Measurements from ENCODE around the gene ID4.
"Not testable (repeated sequence)": the region's sequence is repeated elsewhere in the genome, so short reads cannot be mapped to it uniquely, and the experiment has no call there.

Gene ID4

GRCh38 chr6:19849196-19849595, 12.0 kb downstream of the ID4 start:
- H3K9ac ChIP-seq (ENCODE audit: low read length), result no peak overlapping the region
- H3K4me3 ChIP-seq (ENCODE audit: low read length), result no peak overlapping the region
- no peaks in the 10 kb centered on the region for H3K27me3 ChIP-seq (ENCODE audit: control insufficient read depth, insufficient read depth, low read length)
- H3K27ac ChIP-seq (ENCODE audit: low read length), result no peak overlapping the region
- peaks cover 8% of the 10 kb centered on the region for H3K4me1 ChIP-seq (ENCODE audit: control insufficient read depth, low read depth, low read length)
- H3K36me3 ChIP-seq (ENCODE audit: control insufficient read depth, low read depth, low read length), result no peaks in the 10 kb centered on the region
- no peaks in the 10 kb centered on the region for H3K9me3 ChIP-seq (ENCODE audit: control insufficient read depth, low read depth, low read length)

GRCh38 chr6:19849755-19850154, 12.6 kb downstream of the ID4 start:
- H3K36me3 ChIP-seq (ENCODE audit: control insufficient read depth, low read depth, low read length), result no peaks in the 10 kb centered on the region
- no peaks in the 10 kb centered on the region for H3K9me3 ChIP-seq (ENCODE audit: control insufficient read depth, low read depth, low read length)
- no peak overlapping the region for H3K27ac ChIP-seq (ENCODE audit: low read length)
- H3K27me3 ChIP-seq (ENCODE audit: control insufficient read depth, insufficient read depth, low read length), result no peaks in the 10 kb centered on the region
- no peak overlapping the region for H3K4me3 ChIP-seq (ENCODE audit: low read length)
- H3K4me1 ChIP-seq (ENCODE audit: control insufficient read depth, low read depth, low read length), result peaks cover 8% of the 10 kb centered on the region
- H3K9ac ChIP-seq (ENCODE audit: low read length), result no peak overlapping the region

GRCh38 chr6:19851241-19852089, 14.3 kb downstream of the ID4 start:
- H3K9me3 ChIP-seq (ENCODE audit: control insufficient read depth, low read depth, low read length), result no peaks in the 10 kb centered on the region
- H3K27ac ChIP-seq (ENCODE audit: low read length), result no peak overlapping the region
- no peaks in the 10 kb centered on the region for H3K27me3 ChIP-seq (ENCODE audit: control insufficient read depth, insufficient read depth, low read length)
- no peak overlapping the region for H3K4me3 ChIP-seq (ENCODE audit: low read length)
- peak overlapping the region; percentile 9 for H3K9ac ChIP-seq (ENCODE audit: low read length)
- peaks cover 8% of the 10 kb centered on the region for H3K4me1 ChIP-seq (ENCODE audit: control insufficient read depth, low read depth, low read length)
- H3K36me3 ChIP-seq (ENCODE audit: control insufficient read depth, low read depth, low read length), result no peaks in the 10 kb centered on the region

- H3K4me3 ChIP-seq (ENCODE audit: low read length), result no peak overlapping the region
- no peak overlapping the region for H3K27ac ChIP-seq (ENCODE audit: low read length)
Observed at GRCh38 chr6:19852090-19852457, 14.9 kb downstream of the ID4 start.

GRCh38 chr6:19852927-19853326, 15.8 kb downstream of the ID4 start:
- H3K4me3 ChIP-seq (ENCODE audit: low read length), result no peak overlapping the region
- no peaks in the 10 kb centered on the region for H3K9me3 ChIP-seq (ENCODE audit: control insufficient read depth, low read depth, low read length)
- no peaks in the 10 kb centered on the region for H3K27me3 ChIP-seq (ENCODE audit: control insufficient read depth, insufficient read depth, low read length)
- no peak overlapping the region for H3K9ac ChIP-seq (ENCODE audit: low read length)
- no peaks in the 10 kb centered on the region for H3K36me3 ChIP-seq (ENCODE audit: control insufficient read depth, low read depth, low read length)
- H3K4me1 ChIP-seq (ENCODE audit: control insufficient read depth, low read depth, low read length), result peaks cover 8% of the 10 kb centered on the region
- H3K27ac ChIP-seq (ENCODE audit: low read length), result no peak overlapping the region

More at GRCh38 chr6:19852090-19852457, 14.9 kb downstream of the ID4 start:
- Histone ChIP-seq H3K4me1 (ENCODE audit: control insufficient read depth, low read depth, low read length) (peaks cover 8% of the 10 kb centered on the region), H3K9ac (ENCODE audit: low read length) (no peak overlapping the region), H3K36me3 (ENCODE audit: control insufficient read depth, low read depth, low read length) (no peaks in the 10 kb centered on the region), H3K9me3 (ENCODE audit: control insufficient read depth, low read depth, low read length) (no peaks in the 10 kb centered on the region), H3K27me3 (ENCODE audit: control insufficient read depth, insufficient read depth, low read length) (no peaks in the 10 kb centered on the region)

DNA sequence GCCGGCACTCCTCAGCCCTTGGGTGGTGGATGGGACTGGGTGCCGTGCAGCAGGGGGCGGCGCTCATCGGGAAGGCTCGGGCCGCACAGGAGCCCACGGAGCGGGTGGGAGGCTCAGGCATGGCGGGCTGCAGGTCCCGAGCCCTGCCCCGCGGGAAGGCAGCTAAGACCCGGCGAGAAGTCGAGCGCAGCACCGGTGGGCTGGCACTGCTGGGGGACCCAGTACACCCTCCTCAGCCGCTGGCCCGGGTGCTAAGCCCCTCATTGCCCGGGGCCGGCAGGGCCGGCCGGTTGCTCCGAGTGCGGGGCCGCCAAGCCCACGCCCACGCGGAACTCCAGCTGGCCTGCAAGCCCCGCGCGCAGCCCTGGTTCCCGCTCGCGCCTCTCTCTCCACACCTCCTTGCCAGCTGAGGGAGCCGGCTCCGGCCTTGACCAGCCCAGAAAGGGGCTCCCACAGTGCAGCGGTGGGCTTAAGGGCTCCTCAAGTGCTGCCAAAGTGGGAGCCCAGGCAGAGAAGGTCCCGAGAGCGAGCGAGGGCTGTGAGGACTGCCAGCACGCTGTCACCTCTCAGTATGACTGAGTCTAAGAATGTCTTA, 17.3 kb downstream of the ID4 start:
- H3K27ac ChIP-seq (ENCODE audit: low read length); H3K4me3 ChIP-seq (ENCODE audit: low read length); H3K27me3 ChIP-seq (ENCODE audit: control insufficient read depth, insufficient read depth, low read length): not testable (repeated sequence)

DNA sequence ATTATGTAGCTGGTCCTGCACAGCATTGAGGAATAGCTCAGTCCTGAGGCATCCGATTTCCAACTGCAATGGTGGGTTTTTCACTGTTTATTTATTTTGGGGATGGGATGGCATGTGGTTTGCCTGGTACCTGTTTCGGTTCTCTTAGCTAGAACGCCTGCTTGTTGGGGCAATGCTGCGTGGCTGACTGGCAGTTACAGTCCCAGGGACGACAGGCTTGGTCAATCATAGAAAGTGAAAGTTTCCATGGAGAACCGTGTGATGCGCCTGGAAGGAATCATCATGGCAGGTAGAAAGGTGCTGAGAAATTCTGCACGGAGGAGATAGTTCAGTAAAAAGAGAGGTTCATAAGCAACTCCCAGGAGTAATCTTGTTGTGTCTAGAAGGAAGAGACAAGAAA, 18.4 kb downstream of the ID4 start:
- no peak overlapping the region for H3K27ac ChIP-seq (ENCODE audit: low read length)
- H3K36me3 ChIP-seq (ENCODE audit: control insufficient read depth, low read depth, low read length), result no peaks in the 10 kb centered on the region
- no peak overlapping the region for H3K9ac ChIP-seq (ENCODE audit: low read length)
- H3K4me3 ChIP-seq (ENCODE audit: low read length), result no peak overlapping the region
- H3K9me3 ChIP-seq (ENCODE audit: control insufficient read depth, low read depth, low read length), result no peaks in the 10 kb centered on the region
- H3K27me3 ChIP-seq (ENCODE audit: control insufficient read depth, insufficient read depth, low read length), result no peaks in the 10 kb centered on the region
- H3K4me1 ChIP-seq (ENCODE audit: control insufficient read depth, low read depth, low read length), result peaks cover 8% of the 10 kb centered on the region

More for the DNA sequence above, 17.3 kb downstream of the ID4 start:
- not testable (repeated sequence) for H3K9ac ChIP-seq (ENCODE audit: low read length); H3K9me3 ChIP-seq (ENCODE audit: control insufficient read depth, low read depth, low read length); H3K36me3 ChIP-seq (ENCODE audit: control insufficient read depth, low read depth, low read length); H3K4me1 ChIP-seq (ENCODE audit: control insufficient read depth, low read depth, low read length)

DNA sequence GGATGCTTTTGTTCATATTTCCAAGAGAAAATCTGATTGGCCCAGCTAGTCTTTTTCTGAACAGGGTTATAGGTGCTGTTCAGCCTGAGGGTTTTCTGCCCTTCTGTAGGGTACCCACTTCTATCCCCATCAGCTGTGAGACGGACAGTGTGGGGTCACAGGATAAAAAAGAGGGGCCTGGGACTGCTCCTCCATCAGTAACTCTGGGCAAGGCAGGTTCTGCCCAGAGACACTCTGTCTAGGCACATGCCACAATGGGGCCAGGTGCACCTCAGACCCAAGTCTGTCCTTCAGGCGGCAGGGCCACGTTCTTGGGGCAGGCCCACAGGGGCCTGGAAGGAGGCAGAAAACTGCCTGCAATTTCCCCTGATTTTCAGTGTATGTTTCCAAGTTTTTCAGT, 20.0 kb downstream of the ID4 start:
- Histone ChIP-seq H3K4me1 (ENCODE audit: control insufficient read depth, low read depth, low read length) (no peaks in the 10 kb centered on the region), H3K9me3 (ENCODE audit: control insufficient read depth, low read depth, low read length) (no peaks in the 10 kb centered on the region), H3K9ac (ENCODE audit: low read length) (no peak overlapping the region), H3K27ac (ENCODE audit: low read length) (no peak overlapping the region), H3K4me3 (ENCODE audit: low read length) (no peak overlapping the region), H3K36me3 (ENCODE audit: control insufficient read depth, low read depth, low read length) (no peaks in the 10 kb centered on the region), H3K27me3 (ENCODE audit: control insufficient read depth, insufficient read depth, low read length) (no peaks in the 10 kb centered on the region)

- no peaks in the 10 kb centered on the region for H3K36me3 ChIP-seq (ENCODE audit: control insufficient read depth, low read depth, low read length)
- H3K9me3 ChIP-seq (ENCODE audit: control insufficient read depth, low read depth, low read length), result no peaks in the 10 kb centered on the region
- H3K9ac ChIP-seq (ENCODE audit: low read length), result no peak overlapping the region
- H3K4me1 ChIP-seq (ENCODE audit: control insufficient read depth, low read depth, low read length), result no peaks in the 10 kb centered on the region
- no peak overlapping the region for H3K27ac ChIP-seq (ENCODE audit: low read length)
- H3K4me3 ChIP-seq (ENCODE audit: low read length), result no peak overlapping the region
- no peaks in the 10 kb centered on the region for H3K27me3 ChIP-seq (ENCODE audit: control insufficient read depth, insufficient read depth, low read length)
Observed at GRCh38 chr6:19857703-19858102, 20.5 kb downstream of the ID4 start.

DNA sequence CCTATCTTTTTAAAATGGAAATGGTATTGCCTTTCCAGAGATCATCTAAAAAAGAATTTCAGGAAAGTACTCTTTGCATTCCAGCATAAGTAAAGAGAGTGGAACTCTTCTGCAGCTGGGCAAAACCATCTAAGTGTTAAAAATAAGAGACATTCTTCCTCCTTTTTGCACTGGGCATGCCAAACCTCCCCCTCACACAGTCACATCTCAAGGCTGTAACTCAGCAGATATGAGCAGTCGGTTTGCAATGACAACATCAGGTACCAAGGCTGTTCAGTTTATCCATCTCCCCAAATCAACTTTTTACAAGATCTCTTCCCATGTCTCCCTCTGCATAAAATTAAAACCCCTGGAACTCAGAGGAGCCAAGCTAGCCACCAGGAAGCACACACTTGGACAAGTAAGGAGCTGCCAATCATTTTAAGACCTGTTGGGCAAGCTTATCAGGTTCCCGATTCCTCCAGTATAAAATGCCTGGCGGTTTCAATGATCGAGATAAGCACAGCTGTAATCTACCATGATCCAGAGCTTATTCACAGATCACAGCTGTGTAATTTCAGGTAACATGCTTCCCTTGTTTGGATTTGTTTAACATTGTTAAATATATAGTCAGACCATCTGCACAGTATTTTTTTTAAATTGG, 23.2 kb downstream of the ID4 start:
- no peak overlapping the region for H3K9ac ChIP-seq (ENCODE audit: low read length)
- H3K27ac ChIP-seq (ENCODE audit: low read length), result no peak overlapping the region
- H3K4me1 ChIP-seq (ENCODE audit: control insufficient read depth, low read depth, low read length), result no peaks in the 10 kb centered on the region

GRCh38 chr6:19864285-19864684, 27.1 kb downstream of the ID4 start:
- Histone ChIP-seq H3K36me3 (ENCODE audit: control insufficient read depth, low read depth, low read length) (no peaks in the 10 kb centered on the region), H3K4me1 (ENCODE audit: control insufficient read depth, low read depth, low read length) (no peaks in the 10 kb centered on the region), H3K27ac (ENCODE audit: low read length) (no peak overlapping the region), H3K9ac (ENCODE audit: low read length) (no peak overlapping the region), H3K9me3 (ENCODE audit: control insufficient read depth, low read depth, low read length) (no peaks in the 10 kb centered on the region), H3K4me3 (ENCODE audit: low read length) (no peak overlapping the region), H3K27me3 (ENCODE audit: control insufficient read depth, insufficient read depth, low read length) (no peaks in the 10 kb centered on the region)

More for the DNA sequence above, 23.2 kb downstream of the ID4 start:
- Histone ChIP-seq H3K9me3 (ENCODE audit: control insufficient read depth, low read depth, low read length) (no peaks in the 10 kb centered on the region), H3K4me3 (ENCODE audit: low read length) (no peak overlapping the region), H3K36me3 (ENCODE audit: control insufficient read depth, low read depth, low read length) (no peaks in the 10 kb centered on the region), H3K27me3 (ENCODE audit: control insufficient read depth, insufficient read depth, low read length) (no peaks in the 10 kb centered on the region)

Data from iPS-18a (cell line).